Ramos (cell line): ENCODE data around the gene ADGRG2.
"Not testable (repeated sequence)": the region's sequence is repeated elsewhere in the genome, so short reads cannot be mapped to it uniquely, and the experiment has no call there.

Experiments used
- in situ Hi-C: fragments of 300-500 bp; cut with MboI; formaldehyde crosslinking; loops from one replicate; pipeline ENCODE4 v1.14.3; 2022; ENCODE audit warnings: low sequenced_read_pairs; ENCODE audit not compliant: unreplicated experiment

The ADGRG2 gene

GRCh38 chrX:19089555-19090040, 32.7 kb downstream of the ADGRG2 start:
- in situ Hi-C loops, result no loop called here

GRCh38 chrX:19086102-19086772, 36.0 kb downstream of the ADGRG2 start:
- in situ Hi-C loops, result no loop called here

- in situ Hi-C loops, result no loop called here
Observed at GRCh38 chrX:19085666-19086065, 36.6 kb downstream of the ADGRG2 start.

GRCh38 chrX:19075754-19076153, 46.5 kb downstream of the ADGRG2 start:
- in situ Hi-C loops, result no loop called here

GRCh38 chrX:19072372-19072771, 49.9 kb downstream of the ADGRG2 start:
- in situ Hi-C loops, result no loop called here

- in situ Hi-C loops, result no loop called here
Observed at GRCh38 chrX:19070555-19070994, 51.7 kb downstream of the ADGRG2 start.

- in situ Hi-C loops, result not testable (repeated sequence)
Observed at GRCh38 chrX:19066987-19067386, 55.3 kb downstream of the ADGRG2 start.

- in situ Hi-C loops, result no loop called here
Observed at GRCh38 chrX:19065535-19065934, 56.7 kb downstream of the ADGRG2 start.

GRCh38 chrX:19064175-19064574, 58.1 kb downstream of the ADGRG2 start:
- in situ Hi-C loops, result no loop called here

GRCh38 chrX:19063030-19063429, 59.2 kb downstream of the ADGRG2 start:
- in situ Hi-C loops, result no loop called here

GRCh38 chrX:19059067-19059466, 63.2 kb downstream of the ADGRG2 start:
- in situ Hi-C loops, result no loop called here

GRCh38 chrX:19057856-19058255, 64.4 kb downstream of the ADGRG2 start:
- in situ Hi-C loops, result no loop called here

GRCh38 chrX:19049110-19049509, 73.2 kb downstream of the ADGRG2 start:
- in situ Hi-C loops, result no loop called here

- in situ Hi-C loops, result no loop called here
Observed at GRCh38 chrX:19046343-19047215, 75.7 kb downstream of the ADGRG2 start.

- in situ Hi-C loops, result no loop called here
Observed at GRCh38 chrX:19040373-19040772, 81.9 kb downstream of the ADGRG2 start.

- in situ Hi-C loops, result no loop called here
Observed at GRCh38 chrX:19034025-19034424, 88.2 kb downstream of the ADGRG2 start.

GRCh38 chrX:19030805-19031204, 91.5 kb downstream of the ADGRG2 start:
- in situ Hi-C loops, result no loop called here

- in situ Hi-C loops, result no loop called here
Observed at GRCh38 chrX:19028560-19028959, 93.7 kb downstream of the ADGRG2 start.

- in situ Hi-C loops, result no loop called here
Observed at GRCh38 chrX:19024366-19024765, 97.9 kb downstream of the ADGRG2 start.

- in situ Hi-C loops, result no loop called here
Observed at GRCh38 chrX:19019996-19020395, 102.3 kb downstream of the ADGRG2 start.

GRCh38 chrX:19017271-19017670, 105.0 kb downstream of the ADGRG2 start:
- in situ Hi-C loops, result no loop called here
